ENCODE data around the gene CLCN5. TPM values are rescaled to one million over a fixed set of nuclear protein-coding genes. Genes with fewer than 3 reads are reported as not detected.
A peak's percentile ranks its signal among the peaks of the same experiment; 100 is the strongest.

Gene CLCN5
- total and polyA plus RNA-seq, 2 of the 13 experiments (the other 11 are each of a cell fraction or from before 2014, with no cell fraction given): 7.8 to 27.3 TPM

GRCh38 chrX:49878834-49879655 is 43.4 kb upstream of the CLCN5 start, which contains the start of gene USP27X (continued):
- TF ChIP-seq THRA (CRISPR knock-in tag; IDR thresholded peaks at IDR 0.05; ENCODE audit: borderline replicate concordance) (no peak), CENPT (CRISPR knock-in tag; IDR thresholded peaks at IDR 0.05; ENCODE audit: low read depth) (no peak), ATF6 (CRISPR knock-in tag; conservative IDR thresholded peaks at IDR 0.05) (no peak), RBM39 (IDR thresholded peaks at IDR 0.05; ENCODE audit: low read depth, low read length, poor library complexity, severe bottlenecking) (peak; percentile 35), ZMYM3 (CRISPR knock-in tag; IDR thresholded peaks at IDR 0.05) (no peak), SRF (IDR thresholded peaks at IDR 0.05; ENCODE audit: low read depth, low read length) (no peak), NFATC3 (CRISPR knock-in tag; IDR thresholded peaks at IDR 0.05) (no peak), ZBTB38 (CRISPR knock-in tag; IDR thresholded peaks at IDR 0.05) (no peak), MYC (CRISPR knock-in tag; IDR thresholded peaks at IDR 0.05; ENCODE audit: borderline replicate concordance) (peak; percentile 58; the same call in 1 of the 2 replicates), ZNF841 (CRISPR knock-in tag; IDR thresholded peaks at IDR 0.05; ENCODE audit: borderline replicate concordance) (no peak), FLYWCH1 (CRISPR knock-in tag; IDR thresholded peaks at IDR 0.05) (no peak), AHR (CRISPR knock-in tag; IDR thresholded peaks at IDR 0.05) (no peak), ZNF556 (CRISPR knock-in tag; IDR thresholded peaks at IDR 0.05; ENCODE audit: borderline replicate concordance) (peak; percentile 32; the same call in 1 of the 2 replicates), ZNF772 (CRISPR knock-in tag; IDR thresholded peaks at IDR 0.05) (no peak), HNRNPLL (IDR thresholded peaks at IDR 0.05; ENCODE audit: low read depth, low read length, poor library complexity, severe bottlenecking) (peak; percentile 85), MTA3 (CRISPR knock-in tag; IDR thresholded peaks at IDR 0.05) (no peak), HMG20A (CRISPR knock-in tag; IDR thresholded peaks at IDR 0.05; ENCODE audit: borderline replicate concordance) (no peak), ZMAT3 (CRISPR knock-in tag; conservative IDR thresholded peaks at IDR 0.05) (0 out of 2 replicates have a peak, but pooled peaks have one; percentile 48)
- TF ChIP-seq, protein P1, sequence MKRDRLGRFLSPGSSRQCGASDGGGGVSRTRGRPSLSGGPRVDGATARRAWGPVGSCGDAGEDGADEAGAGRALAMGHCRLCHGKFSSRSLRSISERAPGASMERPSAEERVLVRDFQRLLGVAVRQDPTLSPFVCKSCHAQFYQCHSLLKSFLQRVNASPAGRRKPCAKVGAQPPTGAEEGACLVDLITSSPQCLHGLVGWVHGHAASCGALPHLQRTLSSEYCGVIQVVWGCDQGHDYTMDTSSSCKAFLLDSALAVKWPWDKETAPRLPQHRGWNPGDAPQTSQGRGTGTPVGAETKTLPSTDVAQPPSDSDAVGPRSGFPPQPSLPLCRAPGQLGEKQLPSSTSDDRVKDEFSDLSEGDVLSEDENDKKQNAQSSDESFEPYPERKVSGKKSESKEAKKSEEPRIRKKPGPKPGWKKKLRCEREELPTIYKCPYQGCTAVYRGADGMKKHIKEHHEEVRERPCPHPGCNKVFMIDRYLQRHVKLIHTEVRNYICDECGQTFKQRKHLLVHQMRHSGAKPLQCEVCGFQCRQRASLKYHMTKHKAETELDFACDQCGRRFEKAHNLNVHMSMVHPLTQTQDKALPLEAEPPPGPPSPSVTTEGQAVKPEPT (CRISPR knock-in tag; IDR thresholded peaks at IDR 0.05; ENCODE audit: low read depth): no peak
- TF ChIP-seq, protein P2, sequence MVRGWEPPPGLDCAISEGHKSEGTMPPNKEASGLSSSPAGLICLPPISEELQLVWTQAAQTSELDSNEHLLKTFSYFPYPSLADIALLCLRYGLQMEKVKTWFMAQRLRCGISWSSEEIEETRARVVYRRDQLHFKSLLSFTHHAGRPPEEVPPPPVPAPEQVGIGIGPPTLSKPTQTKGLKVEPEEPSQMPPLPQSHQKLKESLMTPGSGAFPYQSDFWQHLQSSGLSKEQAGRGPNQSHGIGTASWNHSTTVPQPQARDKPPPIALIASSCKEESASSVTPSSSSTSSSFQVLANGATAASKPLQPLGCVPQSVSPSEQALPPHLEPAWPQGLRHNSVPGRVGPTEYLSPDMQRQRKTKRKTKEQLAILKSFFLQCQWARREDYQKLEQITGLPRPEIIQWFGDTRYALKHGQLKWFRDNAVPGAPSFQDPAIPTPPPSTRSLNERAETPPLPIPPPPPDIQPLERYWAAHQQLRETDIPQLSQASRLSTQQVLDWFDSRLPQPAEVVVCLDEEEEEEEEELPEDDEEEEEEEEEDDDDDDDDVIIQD (CRISPR knock-in tag; IDR thresholded peaks at IDR 0.05; ENCODE audit: low read depth): no peak
- TF ChIP-seq, protein P3, sequence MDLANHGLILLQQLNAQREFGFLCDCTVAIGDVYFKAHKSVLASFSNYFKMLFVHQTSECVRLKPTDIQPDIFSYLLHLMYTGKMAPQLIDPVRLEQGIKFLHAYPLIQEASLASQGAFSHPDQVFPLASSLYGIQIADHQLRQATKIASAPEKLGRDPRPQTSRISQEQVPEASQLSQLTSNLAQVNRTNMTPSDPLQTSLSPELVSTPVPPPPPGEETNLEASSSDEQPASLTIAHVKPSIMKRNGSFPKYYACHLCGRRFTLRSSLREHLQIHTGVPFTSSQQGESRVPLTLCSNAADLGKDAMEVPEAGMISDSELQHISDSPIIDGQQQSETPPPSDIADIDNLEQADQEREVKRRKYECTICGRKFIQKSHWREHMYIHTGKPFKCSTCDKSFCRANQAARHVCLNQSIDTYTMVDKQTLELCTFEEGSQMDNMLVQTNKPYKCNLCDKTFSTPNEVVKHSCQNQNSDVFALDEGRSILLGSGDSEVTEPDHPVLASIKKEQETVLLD (CRISPR knock-in tag; IDR thresholded peaks at IDR 0.05; ENCODE audit: low read depth): no peak
